Activated naive CD8-positive, alpha-beta T cell treated with anti-CD3 and anti-CD28 coated beads for 36 hours (primary cell): ENCODE measurements around the gene KIR2DL3. TPM values are rescaled to one million over a fixed set of nuclear protein-coding genes. Genes with fewer than 3 reads are reported as not detected.
"Not testable (repeated sequence)": the region's sequence is repeated elsewhere in the genome, so short reads cannot be mapped to it uniquely, and the experiment has no call there.

Source experiments
- DNase-seq: peaks from one replicate; pipeline ENCODE4 v3.0.0; 2021
- H3K27ac Mint-ChIP-seq: one replicate; pipeline ENCODE4 v1.8.0; 2022; ENCODE audit warnings: mild to moderate bottlenecking, moderate library complexity, mixed read lengths
- H3K27me3 Mint-ChIP-seq: one replicate; pipeline ENCODE4 v1.8.0; 2022; ENCODE audit warnings: mild to moderate bottlenecking, mixed read lengths
- H3K36me3 Mint-ChIP-seq: one replicate; pipeline ENCODE4 v1.8.0; 2021; ENCODE audit warnings: mild to moderate bottlenecking, mixed read lengths
- H3K4me1 Mint-ChIP-seq: one replicate; pipeline ENCODE4 v1.8.0; 2021; ENCODE audit warnings: mixed read lengths
- H3K4me3 Mint-ChIP-seq: one replicate; pipeline ENCODE4 v1.8.0; 2022; ENCODE audit warnings: mild to moderate bottlenecking, moderate library complexity, mixed read lengths
- H3K9me3 Mint-ChIP-seq: one replicate; pipeline ENCODE4 v1.8.0; 2022; ENCODE audit warnings: mixed read lengths
- total RNA-seq, 2 experiments: library from RNA; stranded (reverse); gene quantifications; one replicate each; pipeline ENCODE4 v1.2.3, GENCODE V29; 2021

Gene KIR2DL3
- total RNA-seq, 2 experiments from 2014 or later: not detected

- Mint-ChIP-seq H3K27me3 (peaks cover 14% of the 10 kb centered on the region), H3K4me3 (no peak overlapping the region), H3K9me3 (peaks cover 6% of the 10 kb centered on the region), H3K27ac (no peak overlapping the region), H3K4me1 (no peaks in the 10 kb centered on the region), H3K36me3 (no peaks in the 10 kb centered on the region)
- DNase-seq: no peak
Measured at GRCh38 chr19:54728167-54728566, 10.1 kb upstream of the KIR2DL3 start.

- Mint-ChIP-seq H3K36me3 (no peaks in the 10 kb centered on the region), H3K4me3 (no peak overlapping the region), H3K27ac (no peak overlapping the region), H3K9me3 (peaks cover 1% of the 10 kb centered on the region), H3K27me3 (peaks cover 18% of the 10 kb centered on the region), H3K4me1 (no peaks in the 10 kb centered on the region)
- DNase-seq: no peak
Measured at GRCh38 chr19:54729416-54730188, 8.7 kb upstream of the KIR2DL3 start.

GRCh38 chr19:54731191-54731590 lies 7.1 kb upstream of the KIR2DL3 start:
- no peaks in the 10 kb centered on the region for H3K4me1 Mint-ChIP-seq
- DNase-seq: no peak
- H3K9me3 Mint-ChIP-seq: peaks cover 1% of the 10 kb centered on the region
- H3K4me3 Mint-ChIP-seq: no peak overlapping the region
- no peaks in the 10 kb centered on the region for H3K36me3 Mint-ChIP-seq
- peaks cover 18% of the 10 kb centered on the region for H3K27me3 Mint-ChIP-seq
- H3K27ac Mint-ChIP-seq: no peak overlapping the region

GRCh38 chr19:54738715-54739114 lies 402 bp downstream of the KIR2DL3 start:
- Mint-ChIP-seq H3K36me3 (no peaks in the 10 kb centered on the region), H3K27me3 (peaks cover 7% of the 10 kb centered on the region), H3K4me1 (no peaks in the 10 kb centered on the region), H3K4me3 (no peak overlapping the region), H3K9me3 (no peaks in the 10 kb centered on the region), H3K27ac (no peak overlapping the region)
- no peak for DNase-seq

- no peak for DNase-seq
- no peaks in the 10 kb centered on the region for H3K9me3 Mint-ChIP-seq
- H3K4me3 Mint-ChIP-seq: no peak overlapping the region
- H3K27me3 Mint-ChIP-seq: peaks cover 6% of the 10 kb centered on the region
- H3K27ac Mint-ChIP-seq: no peak overlapping the region
- no peaks in the 10 kb centered on the region for H3K4me1 Mint-ChIP-seq
- H3K36me3 Mint-ChIP-seq: no peaks in the 10 kb centered on the region
Measured at GRCh38 chr19:54739587-54740497, 1.5 kb downstream of the KIR2DL3 start.

- H3K36me3 Mint-ChIP-seq, H3K27me3 Mint-ChIP-seq, H3K27ac Mint-ChIP-seq, H3K4me3 Mint-ChIP-seq, H3K9me3 Mint-ChIP-seq, DNase-seq, H3K4me1 Mint-ChIP-seq: not testable (repeated sequence)
Measured at GRCh38 chr19:54741950-54742349, 3.6 kb downstream of the KIR2DL3 start.

GRCh38 chr19:54744080-54744479 lies 5.8 kb downstream of the KIR2DL3 start:
- H3K9me3 Mint-ChIP-seq, H3K27me3 Mint-ChIP-seq, H3K27ac Mint-ChIP-seq, H3K4me3 Mint-ChIP-seq, H3K4me1 Mint-ChIP-seq, H3K36me3 Mint-ChIP-seq, DNase-seq: not testable (repeated sequence)

- H3K27me3 Mint-ChIP-seq, H3K4me1 Mint-ChIP-seq, H3K9me3 Mint-ChIP-seq, H3K36me3 Mint-ChIP-seq, H3K27ac Mint-ChIP-seq, H3K4me3 Mint-ChIP-seq, DNase-seq: not testable (repeated sequence)
Measured at GRCh38 chr19:54747614-54748322, 9.5 kb downstream of the KIR2DL3 start.

GRCh38 chr19:54750276-54750675 lies 12.0 kb downstream of the KIR2DL3 start:
- not testable (repeated sequence) for H3K27ac Mint-ChIP-seq, H3K36me3 Mint-ChIP-seq, H3K27me3 Mint-ChIP-seq, H3K4me1 Mint-ChIP-seq, H3K4me3 Mint-ChIP-seq, DNase-seq, H3K9me3 Mint-ChIP-seq

GRCh38 chr19:54756204-54757110 lies 18.1 kb downstream of the KIR2DL3 start:
- H3K9me3 Mint-ChIP-seq, H3K4me1 Mint-ChIP-seq, H3K27me3 Mint-ChIP-seq, H3K4me3 Mint-ChIP-seq, H3K36me3 Mint-ChIP-seq, H3K27ac Mint-ChIP-seq, DNase-seq: not testable (repeated sequence)

GRCh38 chr19:54758577-54758976 lies 20.3 kb downstream of the KIR2DL3 start:
- H3K27ac Mint-ChIP-seq, H3K4me3 Mint-ChIP-seq, DNase-seq, H3K4me1 Mint-ChIP-seq, H3K9me3 Mint-ChIP-seq, H3K27me3 Mint-ChIP-seq, H3K36me3 Mint-ChIP-seq: not testable (repeated sequence)

- not testable (repeated sequence) for H3K4me1 Mint-ChIP-seq, H3K4me3 Mint-ChIP-seq, H3K27ac Mint-ChIP-seq, H3K27me3 Mint-ChIP-seq, DNase-seq, H3K9me3 Mint-ChIP-seq, H3K36me3 Mint-ChIP-seq
Measured at GRCh38 chr19:54764219-54764618, 25.9 kb downstream of the KIR2DL3 start.

- H3K4me3 Mint-ChIP-seq, H3K27me3 Mint-ChIP-seq, H3K9me3 Mint-ChIP-seq, H3K4me1 Mint-ChIP-seq, H3K27ac Mint-ChIP-seq, DNase-seq, H3K36me3 Mint-ChIP-seq: not testable (repeated sequence)
Measured at GRCh38 chr19:54766464-54766863, 28.2 kb downstream of the KIR2DL3 start.

- not testable (repeated sequence) for H3K4me3 Mint-ChIP-seq, H3K36me3 Mint-ChIP-seq, DNase-seq, H3K27ac Mint-ChIP-seq, H3K9me3 Mint-ChIP-seq, H3K27me3 Mint-ChIP-seq, H3K4me1 Mint-ChIP-seq
Measured at GRCh38 chr19:54769646-54770045, 31.3 kb downstream of the KIR2DL3 start, which contains the start of gene KIR2DL1. KIR2DL1 (plus strand) TSS chr19:54769793; CDS start chr19:54769851, 58 bp downstream.
